Activated naive CD4-positive, alpha-beta T cell treated with anti-CD3 and anti-CD28 coated beads, Interleukin-2, amount 10 ng/mL, durations not matched to agents 7 days and 5 days (primary cell): ENCODE measurements around the gene LRTM2.

Experiments used
- CTCF ChIA-PET: fragments of 350-600 bp; sonication (Branson Sonifier 250); formaldehyde crosslinking; loops from one replicate; lab custom pipeline; 2021; ENCODE audit warnings: antibody characterized with exemption; lab: Charles Lee
- DNase-seq: peaks from one replicate; pipeline ENCODE4 v3.0.0-alpha.2; 2020
- H3K27ac Mint-ChIP-seq: one replicate; pipeline ENCODE4 v1.8.0; 2021; ENCODE audit warnings: mild to moderate bottlenecking, moderate library complexity, mixed read lengths
- H3K27me3 Mint-ChIP-seq: one replicate; pipeline ENCODE4 v1.8.0; 2021; ENCODE audit warnings: mild to moderate bottlenecking, mixed read lengths
- H3K36me3 Mint-ChIP-seq: one replicate; pipeline ENCODE4 v1.8.0; 2021; ENCODE audit warnings: mixed read lengths
- H3K4me1 Mint-ChIP-seq: one replicate; pipeline ENCODE4 v1.8.0; 2021; ENCODE audit warnings: mixed read lengths
- H3K4me3 Mint-ChIP-seq: one replicate; pipeline ENCODE4 v1.8.0; 2021; ENCODE audit warnings: mild to moderate bottlenecking, moderate library complexity, mixed read lengths
- H3K9me3 Mint-ChIP-seq: one replicate; pipeline ENCODE4 v1.8.0; 2021; ENCODE audit warnings: mixed read lengths

The LRTM2 gene

GRCh38 chr12:1833596-1834028 lies 13.2 kb downstream of the LRTM2 start:
- Mint-ChIP-seq H3K4me1 (no peaks in the 10 kb centered on the region), H3K27ac (no peak overlapping the region)
- CTCF ChIA-PET, result no interaction called here

GRCh38 chr12:1834186-1834925 lies 14.0 kb downstream of the LRTM2 start:
- no peak for DNase-seq
- Mint-ChIP-seq H3K4me3 (no peak overlapping the region), H3K27ac (no peak overlapping the region), H3K4me1 (no peaks in the 10 kb centered on the region), H3K27me3 (peaks cover 42% of the 10 kb centered on the region), H3K9me3 (no peaks in the 10 kb centered on the region), H3K36me3 (no peaks in the 10 kb centered on the region)
- CTCF ChIA-PET, result no interaction called here

More at GRCh38 chr12:1833596-1834028, 13.2 kb downstream of the LRTM2 start:
- DNase-seq, result no peak
- Mint-ChIP-seq H3K9me3 (no peaks in the 10 kb centered on the region), H3K36me3 (no peaks in the 10 kb centered on the region), H3K4me3 (no peak overlapping the region), H3K27me3 (peaks cover 49% of the 10 kb centered on the region)

- no peak overlapping the region for H3K27ac Mint-ChIP-seq
Measured at GRCh38 chr12:1835211-1836131, 15.1 kb downstream of the LRTM2 start.

GRCh38 chr12:1836241-1836803 lies 16.0 kb downstream of the LRTM2 start:
- H3K27me3 Mint-ChIP-seq, result peaks cover 32% of the 10 kb centered on the region
- no peaks in the 10 kb centered on the region for H3K36me3 Mint-ChIP-seq
- H3K4me3 Mint-ChIP-seq, result no peak overlapping the region
- DNase-seq, result no peak
- H3K9me3 Mint-ChIP-seq, result no peaks in the 10 kb centered on the region
- no peak overlapping the region for H3K27ac Mint-ChIP-seq
- H3K4me1 Mint-ChIP-seq, result no peaks in the 10 kb centered on the region
- CTCF ChIA-PET, result no interaction called here

More at GRCh38 chr12:1835211-1836131, 15.1 kb downstream of the LRTM2 start:
- Mint-ChIP-seq H3K4me3 (no peak overlapping the region), H3K27me3 (peaks cover 32% of the 10 kb centered on the region), H3K36me3 (no peaks in the 10 kb centered on the region), H3K9me3 (no peaks in the 10 kb centered on the region), H3K4me1 (no peaks in the 10 kb centered on the region)
- no peak for DNase-seq
- CTCF ChIA-PET, result no interaction called here

- Mint-ChIP-seq H3K36me3 (no peaks in the 10 kb centered on the region), H3K27me3 (peaks cover 27% of the 10 kb centered on the region), H3K4me1 (no peaks in the 10 kb centered on the region), H3K27ac (no peak overlapping the region), H3K9me3 (no peaks in the 10 kb centered on the region), H3K4me3 (no peak overlapping the region)
- no peak for DNase-seq
- CTCF ChIA-PET, result no interaction called here
Measured at GRCh38 chr12:1836854-1837421, 16.6 kb downstream of the LRTM2 start.

- CTCF ChIA-PET, result no interaction called here
- Mint-ChIP-seq H3K27me3 (peaks cover 24% of the 10 kb centered on the region), H3K36me3 (no peaks in the 10 kb centered on the region), H3K27ac (no peak overlapping the region), H3K4me3 (no peak overlapping the region), H3K4me1 (no peaks in the 10 kb centered on the region), H3K9me3 (no peaks in the 10 kb centered on the region)
- no peak for DNase-seq
Measured at GRCh38 chr12:1837541-1838204, 17.3 kb downstream of the LRTM2 start.

GRCh38 chr12:1838205-1838993 lies 18.0 kb downstream of the LRTM2 start:
- no peak for DNase-seq
- Mint-ChIP-seq H3K27ac (no peak overlapping the region), H3K4me3 (no peak overlapping the region), H3K36me3 (no peaks in the 10 kb centered on the region), H3K4me1 (no peaks in the 10 kb centered on the region), H3K9me3 (no peaks in the 10 kb centered on the region), H3K27me3 (peaks cover 20% of the 10 kb centered on the region)
- CTCF ChIA-PET, result no interaction called here

GRCh38 chr12:1838994-1839365 lies 18.6 kb downstream of the LRTM2 start:
- Mint-ChIP-seq H3K27me3 (peaks cover 16% of the 10 kb centered on the region), H3K27ac (no peak overlapping the region), H3K36me3 (no peaks in the 10 kb centered on the region), H3K4me3 (no peak overlapping the region), H3K9me3 (no peaks in the 10 kb centered on the region), H3K4me1 (no peaks in the 10 kb centered on the region)
- CTCF ChIA-PET, result no interaction called here
- no peak for DNase-seq

- CTCF ChIA-PET, result interaction anchor here (0.7 kb wide), 1 partner anchor 48 kb away, joined by 3 read pairs; no protein-coding TSS in a partner anchor
- Mint-ChIP-seq H3K36me3 (no peaks in the 10 kb centered on the region), H3K27ac (no peak overlapping the region), H3K9me3 (no peaks in the 10 kb centered on the region), H3K4me3 (no peak overlapping the region), H3K4me1 (no peaks in the 10 kb centered on the region), H3K27me3 (peaks cover 11% of the 10 kb centered on the region)
- no peak for DNase-seq
Measured at GRCh38 chr12:1839464-1839863, 19.1 kb downstream of the LRTM2 start.

- no peak for DNase-seq
- H3K27ac Mint-ChIP-seq, result no peak overlapping the region
- no peak overlapping the region for H3K4me3 Mint-ChIP-seq
- H3K27me3 Mint-ChIP-seq, result peaks cover 11% of the 10 kb centered on the region
- CTCF ChIA-PET, result interaction anchor here (0.7 kb wide), 1 partner anchor 49 kb away, joined by 3 read pairs; no protein-coding TSS in a partner anchor
- no peaks in the 10 kb centered on the region for H3K36me3 Mint-ChIP-seq
- no peaks in the 10 kb centered on the region for H3K4me1 Mint-ChIP-seq
- H3K9me3 Mint-ChIP-seq, result no peaks in the 10 kb centered on the region
Measured at GRCh38 chr12:1839956-1840951, 19.9 kb downstream of the LRTM2 start.

GRCh38 chr12:1840981-1841425 lies 20.6 kb downstream of the LRTM2 start:
- CTCF ChIA-PET, result no interaction called here
- no peak overlapping the region for H3K4me3 Mint-ChIP-seq
- no peak for DNase-seq
- H3K27ac Mint-ChIP-seq, result no peak overlapping the region
- H3K36me3 Mint-ChIP-seq, result no peaks in the 10 kb centered on the region
- H3K27me3 Mint-ChIP-seq, result peaks cover 11% of the 10 kb centered on the region
- H3K9me3 Mint-ChIP-seq, result no peaks in the 10 kb centered on the region
- no peaks in the 10 kb centered on the region for H3K4me1 Mint-ChIP-seq

- Mint-ChIP-seq H3K4me3 (no peak overlapping the region), H3K4me1 (no peaks in the 10 kb centered on the region), H3K36me3 (no peaks in the 10 kb centered on the region), H3K9me3 (no peaks in the 10 kb centered on the region), H3K27ac (no peak overlapping the region), H3K27me3 (peaks cover 11% of the 10 kb centered on the region)
- DNase-seq, result no peak
- CTCF ChIA-PET, result interaction anchor here (0.6 kb wide), 1 partner anchor 829 kb away, joined by 3 read pairs; no protein-coding TSS in a partner anchor
Measured at GRCh38 chr12:1841586-1842182, 21.3 kb downstream of the LRTM2 start.
